ENCODE data around the gene HTR2C. TPM values are rescaled to one million over a fixed set of nuclear protein-coding genes. Genes with fewer than 3 reads are reported as not detected.
"Not testable (repeated sequence)": the region's sequence is repeated elsewhere in the genome, so short reads cannot be mapped to it uniquely, and the experiment has no call there.

The HTR2C gene
- total RNA-seq, 3 donors from 2014 or later: not detected

GRCh38 chrX:114584375-114584943, 573 bp downstream of the HTR2C start:
- intact Hi-C loops (cut with DNase I, micrococcal nuclease): no loop called here
- Histone ChIP-seq H3K4me1 (ENCODE audit: low read depth) (no peaks in the 10 kb centered on the region), H3K4me3 (no peak overlapping the region), H3K36me3 (ENCODE audit: low read depth) (no peaks in the 10 kb centered on the region), H3K9me3 (no peaks in the 10 kb centered on the region)
- peak in 1 of 3 donors; percentile 42 for DNase-seq
- ATAC-seq: no peak
- TF ChIP-seq CTCF (IDR thresholded peaks at IDR 0.05): no peak

- intact Hi-C loops (cut with DNase I, micrococcal nuclease): no loop called here
- ATAC-seq: no peak
- DNase-seq: no peak
- Histone ChIP-seq H3K4me1 (ENCODE audit: low read depth) (no peaks in the 10 kb centered on the region), H3K36me3 (ENCODE audit: low read depth) (no peaks in the 10 kb centered on the region), H3K4me3 (no peak overlapping the region), H3K9me3 (no peaks in the 10 kb centered on the region)
- TF ChIP-seq CTCF (IDR thresholded peaks at IDR 0.05): no peak
Measured at GRCh38 chrX:114584983-114585842, 1.3 kb downstream of the HTR2C start.

GRCh38 chrX:114591121-114591520, 7.2 kb downstream of the HTR2C start:
- no peak for TF ChIP-seq CTCF (IDR thresholded peaks at IDR 0.05)
- no peak overlapping the region for H3K4me3 ChIP-seq
- no peak for DNase-seq
- no peak for ATAC-seq
- intact Hi-C loops (cut with DNase I, micrococcal nuclease): no loop called here
- H3K36me3 ChIP-seq (ENCODE audit: low read depth): no peaks in the 10 kb centered on the region
- no peaks in the 10 kb centered on the region for H3K9me3 ChIP-seq
- H3K4me1 ChIP-seq (ENCODE audit: low read depth): no peaks in the 10 kb centered on the region

GRCh38 chrX:114599305-114599704, 15.4 kb downstream of the HTR2C start:
- no peaks in the 10 kb centered on the region for H3K9me3 ChIP-seq
- ATAC-seq: no peak
- TF ChIP-seq CTCF (IDR thresholded peaks at IDR 0.05): no peak
- H3K4me1 ChIP-seq (ENCODE audit: low read depth): no peaks in the 10 kb centered on the region
- H3K4me3 ChIP-seq: no peak overlapping the region
- DNase-seq: no peak
- intact Hi-C loops (cut with DNase I, micrococcal nuclease): no loop called here
- no peaks in the 10 kb centered on the region for H3K36me3 ChIP-seq (ENCODE audit: low read depth)

- Histone ChIP-seq H3K36me3 (ENCODE audit: low read depth) (no peaks in the 10 kb centered on the region), H3K9me3 (no peaks in the 10 kb centered on the region), H3K4me1 (ENCODE audit: low read depth) (no peaks in the 10 kb centered on the region), H3K4me3 (no peak overlapping the region)
- intact Hi-C loops (cut with DNase I, micrococcal nuclease): no loop called here
- no peak for ATAC-seq
- DNase-seq: no peak
- TF ChIP-seq CTCF (IDR thresholded peaks at IDR 0.05): no peak
Measured at GRCh38 chrX:114599911-114600310, 16.0 kb downstream of the HTR2C start.

GRCh38 chrX:114606619-114607018, 22.7 kb downstream of the HTR2C start:
- intact Hi-C loops (cut with DNase I, micrococcal nuclease): not testable (repeated sequence)

More at GRCh38 chrX:114606619-114607018, 22.7 kb downstream of the HTR2C start:
- H3K4me1 ChIP-seq (ENCODE audit: low read depth); H3K4me3 ChIP-seq; DNase-seq; H3K36me3 ChIP-seq (ENCODE audit: low read depth); H3K9me3 ChIP-seq; ATAC-seq: not testable (repeated sequence)
